IPS-18a (cell line): ENCODE data around the gene CAV3.
A peak's percentile ranks its signal among the peaks of the same experiment; 100 is the strongest.

ENCODE experiments used
- H3K27ac ChIP-seq: one replicate; pipeline ENCODE4 v1.5.1; 2013; ENCODE audit warnings: low read length
- H3K27me3 ChIP-seq: one replicate; pipeline ENCODE4 v1.6.1; 2013; ENCODE audit warnings: mild to moderate bottlenecking, low read length; ENCODE audit not compliant: control insufficient read depth, insufficient read depth
- H3K36me3 ChIP-seq: one replicate; pipeline ENCODE4 v1.6.1; 2013; ENCODE audit warnings: low read depth, low read length; ENCODE audit not compliant: control insufficient read depth
- H3K4me1 ChIP-seq: one replicate; pipeline ENCODE4 v1.6.1; 2013; ENCODE audit warnings: low read depth, low read length; ENCODE audit not compliant: control insufficient read depth
- H3K4me3 ChIP-seq: one replicate; pipeline ENCODE4 v1.5.1; 2013; ENCODE audit warnings: low read length
- H3K9ac ChIP-seq: one replicate; pipeline ENCODE4 v1.6.1; 2013; ENCODE audit warnings: mild to moderate bottlenecking, low read length, moderate library complexity
- H3K9me3 ChIP-seq: one replicate; pipeline ENCODE4 v1.6.1; 2013; ENCODE audit warnings: low read depth, low read length; ENCODE audit not compliant: control insufficient read depth

The CAV3 gene

GRCh38 chr3:8767256-8767666, 33.7 kb downstream of the CAV3 start:
- Histone ChIP-seq H3K27me3 (peaks cover 47% of the 10 kb centered on the region), H3K36me3 (no peaks in the 10 kb centered on the region), H3K27ac (no peak overlapping the region), H3K4me3 (no peak overlapping the region), H3K4me1 (peaks cover 14% of the 10 kb centered on the region), H3K9me3 (no peaks in the 10 kb centered on the region), H3K9ac (no peak overlapping the region)

- Histone ChIP-seq H3K4me3 (peak overlapping the region; percentile 44), H3K36me3 (no peaks in the 10 kb centered on the region), H3K9ac (no peak overlapping the region), H3K9me3 (no peaks in the 10 kb centered on the region), H3K27ac (no peak overlapping the region), H3K27me3 (peaks cover 47% of the 10 kb centered on the region), H3K4me1 (peaks cover 14% of the 10 kb centered on the region)
Measured at GRCh38 chr3:8767667-8768363, 34.2 kb downstream of the CAV3 start.

GRCh38 chr3:8768364-8769087, 34.9 kb downstream of the CAV3 start:
- Histone ChIP-seq H3K27me3 (peaks cover 47% of the 10 kb centered on the region), H3K4me3 (peak overlapping the region; percentile 44), H3K9me3 (no peaks in the 10 kb centered on the region), H3K9ac (no peak overlapping the region), H3K27ac (no peak overlapping the region), H3K4me1 (peaks cover 14% of the 10 kb centered on the region), H3K36me3 (no peaks in the 10 kb centered on the region)

GRCh38 chr3:8769088-8769822, 35.7 kb downstream of the CAV3 start, which contains the start of gene OXTR:
Gene OXTR, minus strand, starts transcription at chr3:8769613. Its CDS starts 1,426 bp downstream, at chr3:8768187.
- H3K9ac ChIP-seq: no peak within 1 kb of the TSS
- H3K36me3 ChIP-seq: no peaks in the 10 kb centered on the region
- no peak within 1 kb of the TSS for H3K27ac ChIP-seq
- H3K9me3 ChIP-seq: no peaks in the 10 kb centered on the region
- peaks cover 47% of the 10 kb centered on the region for H3K27me3 ChIP-seq
- H3K4me3 ChIP-seq: peak within 1 kb of the TSS; percentile 44
- H3K4me1 ChIP-seq: peaks cover 14% of the 10 kb centered on the region

GRCh38 chr3:8773941-8774542, 40.4 kb downstream of the CAV3 start:
- Histone ChIP-seq H3K27ac (no peak overlapping the region), H3K9me3 (no peaks in the 10 kb centered on the region), H3K27me3 (peaks cover 18% of the 10 kb centered on the region), H3K9ac (no peak overlapping the region), H3K4me3 (no peak overlapping the region), H3K4me1 (peaks cover 14% of the 10 kb centered on the region), H3K36me3 (no peaks in the 10 kb centered on the region)

- no peak overlapping the region for H3K9ac ChIP-seq
- peaks cover 8% of the 10 kb centered on the region for H3K27me3 ChIP-seq
- peaks cover 7% of the 10 kb centered on the region for H3K4me1 ChIP-seq
- no peak overlapping the region for H3K4me3 ChIP-seq
- H3K36me3 ChIP-seq: no peaks in the 10 kb centered on the region
- no peaks in the 10 kb centered on the region for H3K9me3 ChIP-seq
- H3K27ac ChIP-seq: no peak overlapping the region
Measured at GRCh38 chr3:8775181-8775580, 41.6 kb downstream of the CAV3 start.

GRCh38 chr3:8775602-8776001, 42.0 kb downstream of the CAV3 start:
- H3K9me3 ChIP-seq: no peaks in the 10 kb centered on the region
- peaks cover 4% of the 10 kb centered on the region for H3K27me3 ChIP-seq
- H3K27ac ChIP-seq: no peak overlapping the region
- no peak overlapping the region for H3K4me3 ChIP-seq
- no peak overlapping the region for H3K9ac ChIP-seq
- peaks cover 2% of the 10 kb centered on the region for H3K4me1 ChIP-seq
- H3K36me3 ChIP-seq: no peaks in the 10 kb centered on the region

- Histone ChIP-seq H3K9me3 (no peaks in the 10 kb centered on the region), H3K27ac (no peak overlapping the region), H3K4me1 (peaks cover 1% of the 10 kb centered on the region), H3K27me3 (no peaks in the 10 kb centered on the region), H3K36me3 (no peaks in the 10 kb centered on the region), H3K9ac (no peak overlapping the region), H3K4me3 (no peak overlapping the region)
Measured at GRCh38 chr3:8776406-8776805, 42.8 kb downstream of the CAV3 start.

GRCh38 chr3:8777201-8777977, 43.8 kb downstream of the CAV3 start:
- no peaks in the 10 kb centered on the region for H3K9me3 ChIP-seq
- H3K4me3 ChIP-seq: no peak overlapping the region
- H3K36me3 ChIP-seq: no peaks in the 10 kb centered on the region
- no peak overlapping the region for H3K27ac ChIP-seq
- no peaks in the 10 kb centered on the region for H3K4me1 ChIP-seq
- no peak overlapping the region for H3K9ac ChIP-seq
- no peaks in the 10 kb centered on the region for H3K27me3 ChIP-seq

- Histone ChIP-seq H3K27me3 (no peaks in the 10 kb centered on the region), H3K9me3 (no peaks in the 10 kb centered on the region), H3K9ac (no peak overlapping the region), H3K4me1 (no peaks in the 10 kb centered on the region), H3K27ac (no peak overlapping the region), H3K36me3 (no peaks in the 10 kb centered on the region), H3K4me3 (no peak overlapping the region)
Measured at GRCh38 chr3:8777978-8778267, 44.3 kb downstream of the CAV3 start.

- Histone ChIP-seq H3K27me3 (no peaks in the 10 kb centered on the region), H3K36me3 (no peaks in the 10 kb centered on the region), H3K4me1 (no peaks in the 10 kb centered on the region), H3K27ac (no peak overlapping the region), H3K9me3 (no peaks in the 10 kb centered on the region), H3K4me3 (no peak overlapping the region), H3K9ac (no peak overlapping the region)
Measured at GRCh38 chr3:8778475-8778874, 44.9 kb downstream of the CAV3 start.
